HG03469 (cell line): Measurements from ENCODE around the gene HPSE2.
"Not testable (repeated sequence)": the region's sequence is repeated elsewhere in the genome, so short reads cannot be mapped to it uniquely, and the experiment has no call there.

Experiments used
- ATAC-seq: cut with Tn5 transposase; IDR thresholded peaks from one replicate; pipeline ENCODE4 v1.9.1; 2021; ENCODE audit warnings: mild to moderate bottlenecking, moderate library complexity, moderate number of reproducible peaks; ENCODE audit not compliant: unreplicated experiment

Gene HPSE2

DNA sequence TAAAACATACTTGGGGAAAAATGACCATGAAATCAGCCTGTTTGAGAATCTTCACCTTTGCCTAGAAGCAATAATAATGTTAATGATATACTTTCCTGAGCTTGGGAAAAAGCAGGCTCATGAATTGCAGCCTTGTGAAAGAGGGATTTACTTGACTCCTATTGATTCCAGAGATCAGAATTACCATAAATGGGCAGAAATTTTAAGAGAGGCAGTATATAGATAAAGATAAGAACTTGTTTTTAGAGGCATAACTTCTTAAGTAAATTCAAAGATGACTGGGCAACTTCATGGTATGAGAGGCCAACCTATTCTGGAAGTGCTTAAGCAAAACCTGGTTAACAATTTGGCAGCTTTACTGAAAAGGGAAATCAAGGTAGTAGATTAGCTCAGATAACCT is 225.4 kb downstream of the HPSE2 start:
- no peak for ATAC-seq

DNA sequence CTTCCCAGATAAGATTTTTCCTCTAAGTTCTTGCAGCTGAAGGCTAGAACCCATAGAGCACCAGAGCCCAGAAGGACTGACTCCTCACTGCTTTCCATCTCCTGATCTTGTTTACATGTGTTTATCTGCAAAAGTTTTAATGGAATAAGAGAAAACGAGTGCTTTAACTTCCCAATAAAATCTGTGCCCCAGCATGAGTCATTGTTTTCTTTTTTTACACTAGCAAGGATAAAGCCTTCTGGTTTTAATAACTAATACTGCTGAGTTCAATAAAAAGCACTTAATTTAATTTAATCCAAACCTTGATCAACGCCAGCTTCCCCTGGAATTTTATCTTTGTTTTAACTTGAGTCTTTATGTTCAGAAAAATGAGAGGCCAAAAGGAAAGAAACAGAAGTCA is 227.6 kb downstream of the HPSE2 start:
- ATAC-seq: no peak

DNA sequence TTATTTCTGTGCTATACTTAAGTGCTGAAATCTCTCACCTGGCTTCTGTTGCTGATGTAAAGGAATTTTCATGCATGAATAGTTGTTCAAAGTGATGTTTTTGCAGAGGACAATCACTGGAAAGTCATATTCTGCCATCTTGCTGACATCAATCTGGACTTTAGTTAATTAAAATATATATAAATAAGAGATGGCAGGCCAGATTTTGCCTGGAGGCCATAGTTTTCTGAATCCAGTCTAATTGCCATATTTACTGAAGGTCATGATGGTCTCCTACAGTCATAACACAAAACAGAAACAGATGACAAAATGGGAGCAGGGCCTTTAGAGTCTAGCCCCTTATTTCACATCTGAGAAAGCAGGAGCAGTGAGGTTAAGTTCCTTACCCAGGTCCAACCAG is 228.2 kb downstream of the HPSE2 start:
- ATAC-seq: no peak

DNA sequence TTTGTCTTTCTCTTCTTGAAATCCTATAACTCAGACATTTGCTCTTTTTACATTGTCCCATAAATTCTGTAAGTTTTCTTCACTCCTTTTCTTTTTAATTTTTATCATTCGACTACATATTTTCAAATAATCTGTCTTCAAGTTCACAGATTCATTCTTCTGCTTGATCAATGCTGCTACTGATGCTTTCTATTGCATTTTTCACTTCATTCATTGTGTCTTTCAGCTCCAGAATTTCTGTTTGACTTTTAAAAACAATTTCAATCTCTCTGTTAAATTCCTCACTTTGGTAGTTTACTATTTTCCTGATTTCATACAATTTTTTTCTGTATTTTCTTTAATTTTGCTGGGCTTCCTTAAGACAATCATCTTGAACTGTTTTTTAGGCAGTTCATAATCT is 230.4 kb downstream of the HPSE2 start:
- no peak for ATAC-seq

DNA sequence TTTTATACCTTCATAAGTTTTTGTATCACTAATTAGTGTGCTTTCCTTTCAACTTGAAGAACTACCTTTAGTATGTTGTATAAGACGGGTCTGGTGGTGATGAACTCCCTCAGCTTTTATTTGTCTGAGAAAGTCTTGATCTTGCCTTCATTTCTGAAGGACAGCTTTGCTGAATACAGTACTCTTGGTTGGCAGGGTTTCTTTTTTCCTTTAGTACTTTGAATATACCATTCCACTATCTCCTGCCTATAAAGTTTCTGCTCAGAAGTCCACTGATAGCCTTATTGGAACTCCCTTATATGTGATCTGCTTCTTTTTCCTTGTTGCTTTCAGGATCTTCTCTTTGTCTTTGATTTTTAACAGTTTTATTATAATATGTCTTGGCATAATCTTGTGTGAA is 230.9 kb downstream of the HPSE2 start:
- ATAC-seq: no peak

DNA sequence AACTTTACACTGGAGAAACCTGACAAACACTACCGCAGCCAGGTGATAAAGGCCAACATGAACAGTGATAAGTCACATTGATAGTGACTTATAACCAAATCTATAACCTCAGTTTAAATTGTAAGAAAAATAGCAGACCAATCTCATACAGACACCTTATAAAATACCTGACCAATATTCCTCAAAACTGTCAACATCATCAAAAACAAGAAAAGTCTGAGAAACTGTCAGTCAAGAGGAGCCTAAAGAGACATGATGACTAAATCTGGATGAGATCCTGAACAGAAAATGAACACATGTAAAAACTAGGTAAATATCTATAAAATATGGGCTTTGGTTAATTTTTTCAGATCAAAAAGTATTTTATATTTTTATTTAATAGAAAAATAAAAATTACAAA is 233.3 kb downstream of the HPSE2 start:
- no peak for ATAC-seq

DNA sequence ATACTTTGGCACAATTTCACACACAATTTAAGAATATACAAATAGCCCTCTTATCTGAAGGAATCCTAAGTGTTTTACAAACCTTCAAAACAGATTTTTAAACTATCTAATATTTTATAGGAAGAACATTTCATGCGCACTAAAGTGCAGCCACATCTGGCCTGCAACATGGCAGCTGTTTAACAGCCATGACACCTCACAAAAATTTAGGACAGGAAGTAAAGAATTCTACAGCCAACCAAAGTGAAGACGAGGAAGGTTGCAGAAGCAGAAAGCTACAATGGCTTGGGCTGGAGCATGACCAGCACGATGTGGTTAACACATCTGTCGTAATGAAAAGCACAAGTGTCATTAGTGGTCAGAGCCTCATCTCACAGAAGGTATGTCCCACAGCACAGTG is 238.1 kb downstream of the HPSE2 start:
- no peak for ATAC-seq

DNA sequence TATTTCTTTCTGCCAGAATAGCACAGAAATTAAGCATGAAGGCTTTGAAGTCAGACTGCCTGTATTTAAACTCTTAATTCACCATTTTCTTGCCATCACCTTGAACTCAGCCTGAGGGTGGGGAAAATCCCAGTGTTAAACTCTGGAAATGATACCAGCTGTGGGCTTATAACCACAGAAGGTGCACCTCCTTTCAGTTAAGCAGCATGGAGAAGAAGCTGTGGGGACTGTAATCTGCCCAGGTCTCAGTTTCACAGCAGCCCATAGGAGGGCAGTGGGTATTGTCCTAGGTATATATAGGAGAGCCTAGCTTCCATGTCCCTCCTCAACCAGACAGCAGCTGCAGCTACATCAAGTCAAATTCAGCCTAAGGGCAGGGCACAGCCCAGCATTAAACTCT is 241.6 kb downstream of the HPSE2 start:
- no peak for ATAC-seq

DNA sequence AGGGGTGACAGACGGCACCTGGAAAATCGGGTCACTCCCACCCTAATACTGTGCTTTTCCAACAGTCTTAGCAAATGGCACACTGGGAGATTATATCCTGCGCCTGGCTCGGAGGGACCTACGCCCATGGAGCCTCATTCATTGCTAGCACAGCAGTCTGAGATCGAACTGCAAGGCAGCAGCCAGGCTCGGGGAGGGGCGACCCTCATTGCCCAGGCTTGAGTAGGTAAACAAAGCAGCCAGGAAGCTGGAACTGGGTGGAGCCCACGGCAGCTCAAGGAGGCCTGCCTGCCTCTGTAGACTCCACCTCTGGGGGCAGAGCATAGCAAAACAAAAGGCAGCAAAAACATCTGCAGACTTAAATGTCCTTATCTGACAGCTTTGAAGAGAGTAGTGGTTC is 251.9 kb downstream of the HPSE2 start:
- not testable (repeated sequence) for ATAC-seq

DNA sequence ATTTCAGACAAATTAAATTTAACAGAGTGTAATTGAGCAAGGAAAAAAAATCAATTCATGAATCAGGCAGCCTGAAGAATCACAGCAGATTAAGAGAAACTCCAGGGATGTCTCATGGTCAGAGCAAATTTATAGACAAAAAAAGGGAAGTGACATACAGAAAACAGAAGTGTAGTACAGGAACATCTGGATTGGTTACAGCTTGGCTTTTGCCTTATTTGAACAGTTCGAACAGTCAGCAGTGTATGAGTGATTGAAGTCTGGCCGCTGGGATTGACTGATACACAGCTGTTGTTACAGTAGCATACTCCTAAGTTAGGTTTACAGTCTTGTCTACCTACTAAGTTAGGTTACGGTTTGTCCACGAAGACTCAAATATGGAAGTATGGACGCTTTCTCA is 255.3 kb downstream of the HPSE2 start:
- ATAC-seq: no peak

DNA sequence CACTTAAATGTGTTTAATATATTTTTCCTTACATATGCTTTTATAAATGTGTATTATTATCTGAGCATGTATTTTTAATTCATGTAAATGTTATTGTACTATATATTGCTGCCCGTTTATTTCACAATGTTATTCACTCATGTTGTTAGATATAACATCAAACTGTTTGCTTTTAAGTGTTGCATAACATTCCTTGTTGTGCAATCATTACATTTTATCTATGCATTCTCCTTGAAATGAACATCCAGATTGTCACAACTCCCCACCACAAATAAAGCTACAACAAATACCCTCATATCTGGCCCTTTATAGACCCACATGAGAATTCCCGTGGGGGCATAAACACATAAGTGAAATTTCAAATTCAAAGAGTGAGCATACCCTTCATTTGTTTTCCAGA is 264.2 kb downstream of the HPSE2 start:
- ATAC-seq: no peak

DNA sequence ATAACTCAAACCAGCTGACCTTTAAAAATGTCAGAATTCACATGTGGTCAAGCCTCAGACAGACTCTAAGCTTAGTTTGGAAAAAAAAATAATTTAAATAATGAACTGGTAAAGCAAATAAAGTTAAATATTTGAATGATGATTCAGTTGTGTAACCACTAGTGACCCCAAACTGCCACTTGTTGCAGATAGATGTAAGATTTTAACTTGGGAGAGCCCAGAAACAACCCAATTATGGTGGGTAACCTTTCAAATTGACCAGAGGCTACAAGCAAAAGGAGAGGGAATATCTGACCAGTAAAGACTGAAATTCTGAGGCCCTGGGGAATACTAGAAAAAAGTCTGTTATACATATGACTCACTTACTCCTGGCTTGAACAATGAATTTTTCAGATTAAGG is 268.1 kb downstream of the HPSE2 start:
- no peak for ATAC-seq

DNA sequence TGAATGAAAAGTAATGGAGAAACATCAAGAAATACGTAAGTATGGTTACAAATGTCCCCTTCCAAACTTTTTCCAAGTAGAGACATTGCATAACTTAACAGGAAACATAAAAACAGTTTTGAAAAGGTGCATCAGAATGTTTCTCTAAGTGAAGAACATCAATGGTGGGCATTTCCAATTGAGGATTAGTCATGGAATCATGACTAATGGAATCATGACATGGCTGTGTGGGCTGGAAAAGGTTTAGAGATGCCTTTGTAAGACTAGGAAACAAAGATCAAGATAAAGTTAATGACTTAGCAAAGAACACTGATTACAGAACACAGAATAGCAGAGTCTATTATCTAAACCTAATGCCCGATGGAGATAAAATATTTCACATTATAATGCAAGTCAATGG is 272.0 kb downstream of the HPSE2 start:
- ATAC-seq: no peak

DNA sequence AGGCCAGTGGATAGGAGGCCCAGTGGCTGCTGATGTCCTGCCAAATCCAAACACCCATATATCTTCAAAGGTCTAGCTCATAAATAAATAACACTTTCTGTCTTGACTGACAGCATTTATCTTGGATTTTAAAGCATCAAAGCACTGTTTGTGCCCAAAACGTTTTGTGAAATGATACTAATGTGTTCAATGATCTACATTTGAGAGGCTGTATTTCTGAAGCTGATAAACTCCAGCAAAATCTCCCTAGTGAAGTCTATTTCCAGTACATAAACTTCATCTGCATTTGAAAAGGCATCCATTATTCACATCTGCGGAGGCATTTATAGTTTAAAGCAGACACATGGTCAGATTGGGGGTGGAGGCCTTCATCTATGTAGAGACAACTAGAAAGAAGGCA is 276.3 kb downstream of the HPSE2 start:
- ATAC-seq: no peak

DNA sequence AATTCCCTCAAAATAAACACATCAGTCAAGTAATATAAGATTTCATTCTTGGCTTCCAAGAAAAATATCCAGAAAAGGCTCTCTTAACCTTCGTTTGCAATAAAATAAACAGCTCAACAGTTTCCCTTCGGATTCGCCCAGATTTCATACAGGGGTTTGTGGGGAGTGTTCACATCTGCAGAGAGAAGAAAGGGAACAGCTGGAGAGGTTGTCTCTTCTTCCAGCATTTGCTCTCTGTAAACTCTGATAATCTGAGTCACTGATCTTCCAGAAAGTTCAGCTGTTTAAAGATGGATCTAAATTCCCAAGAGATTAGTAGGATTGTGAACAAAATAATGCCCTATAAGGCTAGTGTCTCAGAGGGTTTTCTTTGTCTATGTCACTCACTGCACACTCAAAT is 277.9 kb downstream of the HPSE2 start:
- ATAC-seq: no peak

DNA sequence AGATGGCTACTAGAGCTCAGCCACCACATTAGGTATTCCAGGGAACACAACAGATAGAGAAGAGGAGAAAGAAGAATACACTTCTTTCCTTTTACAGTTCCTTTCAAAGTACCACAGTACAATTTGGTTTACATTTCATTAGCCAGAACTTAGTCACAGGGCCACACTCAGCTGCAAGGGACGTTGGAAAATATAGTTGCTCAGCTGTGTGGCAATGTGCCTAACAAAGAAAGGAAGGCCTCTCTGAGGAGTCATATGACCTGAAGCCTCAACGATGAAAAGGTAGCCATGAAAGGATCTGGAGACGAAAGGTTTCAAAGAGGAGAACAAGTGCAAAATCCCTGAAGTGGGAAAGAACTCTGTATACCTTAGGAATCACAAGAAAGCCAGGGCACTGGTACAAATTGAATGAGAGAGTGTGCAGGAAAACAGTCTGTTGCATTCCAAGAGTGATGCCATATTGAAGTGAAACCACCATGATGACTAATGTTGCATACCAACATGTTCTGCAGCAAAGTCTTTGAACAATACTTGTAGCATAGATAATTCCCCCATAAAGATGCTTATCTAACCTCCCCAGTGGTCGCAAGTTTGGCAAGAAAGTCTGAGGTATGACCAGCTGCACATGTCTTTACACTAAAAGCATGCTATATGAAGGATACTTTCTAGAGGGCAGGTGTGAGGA is 278.9 kb downstream of the HPSE2 start:
- ATAC-seq: no peak

DNA sequence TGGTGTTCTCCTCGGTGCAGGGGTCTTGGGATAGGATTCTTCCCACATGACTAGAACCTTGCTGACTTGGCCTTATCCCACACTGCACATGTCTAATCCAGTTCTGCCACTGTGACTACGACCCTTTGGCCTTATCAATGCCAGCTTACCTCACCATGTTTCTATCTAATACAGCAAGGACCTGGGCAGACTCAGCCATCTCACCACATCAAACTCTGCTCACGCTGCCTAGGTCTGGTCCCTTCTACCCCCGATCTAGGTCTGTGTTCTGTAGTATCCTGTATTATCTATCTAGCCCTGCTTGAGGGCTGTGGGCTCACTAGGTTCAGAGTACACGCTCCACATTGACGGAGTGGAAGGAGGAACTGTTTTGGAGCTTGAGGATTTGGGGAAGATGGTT is 282.4 kb downstream of the HPSE2 start:
- ATAC-seq: no peak

DNA sequence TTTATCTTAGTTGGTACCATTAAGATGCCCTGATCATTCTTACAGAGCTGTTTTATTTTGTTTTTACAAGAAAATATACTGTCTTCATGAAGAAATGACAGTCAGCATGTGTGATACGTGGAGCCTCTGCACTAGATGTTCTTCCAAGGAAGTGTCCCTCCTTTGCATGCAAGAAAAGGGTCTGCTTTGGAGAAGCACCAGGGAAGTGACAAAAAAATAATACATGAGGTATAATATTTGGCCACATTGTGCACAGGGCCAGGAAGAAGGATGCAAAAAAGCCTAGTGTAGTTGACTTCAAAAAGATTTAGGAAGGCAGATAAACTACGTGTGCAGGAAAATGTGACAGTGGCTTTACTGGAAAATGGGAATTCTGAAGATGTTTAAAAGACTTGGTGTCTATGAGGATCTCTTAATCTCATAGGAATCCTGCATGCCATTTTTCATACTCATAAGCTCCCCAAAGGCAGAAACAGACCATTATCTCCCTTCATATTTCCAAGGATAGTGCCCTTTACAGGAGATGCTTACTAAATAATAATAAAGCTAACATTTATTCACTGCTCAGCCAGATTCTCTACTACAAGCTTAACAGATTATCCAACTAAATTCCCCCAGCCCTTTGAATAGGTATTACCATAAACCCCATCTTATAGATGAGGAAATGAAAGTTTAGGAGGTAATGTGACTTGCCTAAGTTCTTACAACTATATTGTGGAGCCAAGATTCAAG is 284.2 kb downstream of the HPSE2 start:
- no peak for ATAC-seq

DNA sequence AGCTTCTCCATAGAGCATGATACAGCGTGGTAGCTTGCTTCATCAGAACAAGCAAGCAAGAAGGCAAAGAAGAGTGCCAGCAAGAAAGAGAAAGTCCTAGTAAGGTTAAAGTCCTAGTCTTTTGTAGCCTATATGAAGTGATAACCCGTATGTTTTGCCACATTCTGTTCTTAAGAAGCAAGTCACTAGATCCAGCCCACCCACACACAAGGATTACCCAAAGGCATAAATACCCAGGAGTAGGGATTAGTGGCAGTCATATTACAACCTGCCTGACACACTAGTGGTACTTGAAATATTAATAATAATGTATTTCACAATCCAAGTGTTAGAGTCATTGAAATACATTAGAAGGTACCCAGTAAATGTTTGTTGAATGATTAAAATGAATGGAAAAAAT is 285.5 kb downstream of the HPSE2 start:
- ATAC-seq: no peak

DNA sequence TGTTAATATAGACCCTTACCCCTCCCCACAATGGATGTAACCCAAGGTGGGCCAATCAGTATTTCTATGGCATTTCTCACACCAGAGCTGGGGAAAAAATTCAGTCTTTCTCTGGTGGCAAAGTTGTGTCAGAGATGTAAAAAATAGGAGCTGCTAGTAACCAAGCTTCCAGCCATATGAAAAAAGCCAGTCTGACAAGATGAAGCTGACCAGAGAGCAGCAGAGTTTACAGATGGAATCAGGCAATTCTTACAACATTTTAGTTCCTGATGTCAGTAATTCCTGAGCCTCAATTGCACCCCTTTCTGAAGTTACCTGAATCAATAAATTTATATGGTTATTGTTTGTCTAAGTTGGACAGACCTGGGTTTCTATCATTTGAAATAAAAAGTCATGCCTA is 286.3 kb downstream of the HPSE2 start:
- ATAC-seq: no peak

DNA sequence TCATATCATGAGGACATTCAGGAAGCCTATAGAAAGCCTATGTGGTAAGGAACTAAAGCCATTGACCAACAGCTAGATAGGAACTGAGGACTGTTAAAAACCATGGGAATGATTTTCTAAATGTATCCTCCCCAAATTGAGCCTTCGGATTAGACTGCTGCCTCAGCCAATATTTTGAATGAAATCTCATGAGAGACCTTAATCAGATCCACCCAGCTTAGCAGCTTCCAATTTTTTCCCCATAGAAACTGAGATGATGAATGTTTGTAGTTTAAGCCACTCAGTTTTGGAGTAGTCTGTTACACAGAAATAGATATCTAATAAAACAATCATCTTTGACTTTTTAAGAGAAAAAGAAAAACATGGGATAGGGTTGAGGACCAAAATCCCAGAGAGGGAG is 292.0 kb downstream of the HPSE2 start:
- ATAC-seq: no peak

DNA sequence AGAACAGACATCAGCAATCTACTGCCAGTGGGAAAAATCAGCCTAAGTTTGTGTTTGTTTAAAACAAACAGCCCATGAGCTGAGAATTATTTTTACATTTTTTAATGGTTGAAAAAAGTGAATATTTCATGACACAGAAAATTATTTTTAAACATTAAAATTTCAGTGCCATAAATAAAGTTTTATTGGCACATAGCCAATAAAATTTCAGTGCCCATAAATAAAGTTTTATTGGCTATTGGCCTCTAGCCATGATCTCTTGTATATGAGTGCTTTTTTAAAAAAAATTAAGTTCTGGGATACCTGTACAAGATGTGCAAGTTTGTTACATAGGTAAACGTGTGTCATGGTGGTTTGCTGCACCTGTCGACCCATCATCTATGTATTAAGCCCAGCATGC is 305.9 kb downstream of the HPSE2 start:
- no peak for ATAC-seq

DNA sequence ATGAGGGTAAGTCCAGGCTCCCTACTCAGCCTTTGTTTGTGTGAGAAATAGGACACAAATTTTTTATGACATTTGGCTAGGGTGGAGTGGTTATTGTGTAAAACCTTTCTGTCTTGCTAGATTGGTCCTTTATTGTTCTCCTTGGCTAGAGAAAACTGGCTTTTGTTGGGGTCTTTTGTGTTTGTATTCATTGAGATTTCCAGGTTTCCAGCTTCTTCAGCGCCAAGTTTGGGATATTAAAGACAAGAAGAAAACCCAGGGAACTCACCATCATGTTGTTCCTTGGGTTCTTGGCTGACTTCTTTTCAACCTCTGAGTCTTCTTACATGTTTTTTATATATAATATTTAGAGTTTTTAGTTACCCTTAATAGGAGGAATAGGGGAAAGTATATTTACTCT is 310.0 kb downstream of the HPSE2 start:
- ATAC-seq: no peak
